ENCODE data around the gene RNASE1. TPM values are rescaled to one million over a fixed set of nuclear protein-coding genes. Genes with fewer than 3 reads are reported as not detected.

The RNASE1 gene
- total RNA-seq, 4 donors from 2014 or later: 568 to 1,425 (median 983) TPM

DNA sequence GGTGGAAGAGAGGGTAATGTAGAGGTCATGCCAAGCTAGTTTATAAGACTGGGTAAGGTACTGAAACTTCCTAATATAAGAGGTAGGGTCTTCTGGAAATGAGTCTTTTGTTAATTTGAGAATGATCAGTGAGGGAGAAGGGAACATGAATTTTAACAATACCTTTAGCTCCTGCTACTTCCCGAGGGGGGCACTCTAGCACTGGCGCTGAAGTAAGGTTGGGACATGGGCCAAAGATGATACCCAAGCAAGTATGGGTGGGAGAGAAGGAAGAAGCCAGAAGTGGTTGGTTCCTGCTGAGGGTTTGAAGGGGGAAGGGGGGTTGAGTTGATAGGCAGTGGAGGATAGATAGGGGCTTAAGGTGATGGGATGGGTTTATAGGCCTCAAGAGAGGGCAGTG lies 32.3 kb upstream of the RNASE1 start:
- TF ChIP-seq, protein P1, sequence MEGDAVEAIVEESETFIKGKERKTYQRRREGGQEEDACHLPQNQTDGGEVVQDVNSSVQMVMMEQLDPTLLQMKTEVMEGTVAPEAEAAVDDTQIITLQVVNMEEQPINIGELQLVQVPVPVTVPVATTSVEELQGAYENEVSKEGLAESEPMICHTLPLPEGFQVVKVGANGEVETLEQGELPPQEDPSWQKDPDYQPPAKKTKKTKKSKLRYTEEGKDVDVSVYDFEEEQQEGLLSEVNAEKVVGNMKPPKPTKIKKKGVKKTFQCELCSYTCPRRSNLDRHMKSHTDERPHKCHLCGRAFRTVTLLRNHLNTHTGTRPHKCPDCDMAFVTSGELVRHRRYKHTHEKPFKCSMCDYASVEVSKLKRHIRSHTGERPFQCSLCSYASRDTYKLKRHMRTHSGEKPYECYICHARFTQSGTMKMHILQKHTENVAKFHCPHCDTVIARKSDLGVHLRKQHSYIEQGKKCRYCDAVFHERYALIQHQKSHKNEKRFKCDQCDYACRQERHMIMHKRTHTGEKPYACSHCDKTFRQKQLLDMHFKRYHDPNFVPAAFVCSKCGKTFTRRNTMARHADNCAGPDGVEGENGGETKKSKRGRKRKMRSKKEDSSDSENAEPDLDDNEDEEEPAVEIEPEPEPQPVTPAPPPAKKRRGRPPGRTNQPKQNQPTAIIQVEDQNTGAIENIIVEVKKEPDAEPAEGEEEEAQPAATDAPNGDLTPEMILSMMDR (IDR thresholded peaks at IDR 0.05; ENCODE audit: low read depth): no peak

DNA sequence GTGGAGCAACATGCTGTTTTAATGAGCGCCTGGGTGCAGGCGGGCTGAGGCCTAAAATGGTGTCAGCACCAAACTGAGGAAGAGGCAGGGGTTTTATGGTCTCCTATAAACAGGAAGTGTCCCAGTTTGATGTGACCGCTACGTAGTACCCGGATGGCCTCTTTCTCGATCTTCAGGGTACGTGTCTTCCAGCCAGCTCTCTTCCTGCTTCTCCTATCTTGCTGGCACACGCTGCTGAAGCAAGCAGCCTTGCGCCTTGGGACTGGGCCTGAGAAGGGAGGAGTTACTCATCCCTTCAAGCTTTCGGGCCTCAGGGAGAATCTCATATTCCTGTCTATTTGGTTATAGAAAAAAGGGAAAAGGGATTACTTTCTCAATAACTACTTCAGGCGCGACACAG lies 28.2 kb upstream of the RNASE1 start:
- TF ChIP-seq, protein P1 (IDR thresholded peaks at IDR 0.05; ENCODE audit: low read depth): no peak

DNA sequence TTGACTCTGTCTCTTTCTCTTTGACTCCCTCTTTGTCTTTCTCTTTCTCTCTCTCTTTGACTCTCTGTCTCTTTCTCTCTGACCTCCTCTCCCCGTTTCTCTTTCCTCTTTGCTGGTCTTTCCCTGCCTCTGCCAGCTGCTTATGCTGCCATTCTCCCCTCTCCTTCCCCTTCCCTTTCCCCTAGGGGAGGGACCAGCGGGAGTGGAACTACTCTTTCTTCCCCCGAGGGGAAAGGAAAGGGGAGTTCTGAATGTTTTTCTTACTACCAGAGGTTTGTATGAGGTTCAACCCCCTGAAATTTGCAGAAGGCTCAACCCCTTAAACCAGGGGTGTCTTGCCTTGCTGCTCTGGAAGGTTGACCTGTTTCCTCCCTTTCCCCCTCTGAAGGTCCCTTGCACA lies 24.7 kb upstream of the RNASE1 start:
- TF ChIP-seq, protein P1 (IDR thresholded peaks at IDR 0.05; ENCODE audit: low read depth): no peak

DNA sequence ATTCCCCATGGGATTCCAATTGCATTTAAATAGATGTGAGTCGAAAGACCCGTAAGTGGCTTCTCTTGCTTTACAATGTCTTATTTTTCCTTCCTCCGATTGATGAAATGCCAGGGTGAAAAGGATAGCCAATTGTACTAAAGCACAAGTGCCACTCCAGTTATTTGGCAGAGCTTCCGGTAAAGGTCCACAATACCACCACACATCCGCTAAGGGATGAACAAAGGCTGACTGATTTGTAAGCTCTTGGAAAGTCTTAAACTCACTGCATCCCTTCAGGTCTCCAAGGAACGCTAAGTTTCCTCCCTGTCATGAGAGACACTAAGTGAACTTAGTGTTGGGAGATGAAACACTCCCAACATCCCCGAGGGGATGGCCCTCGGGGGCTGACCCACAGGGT lies 21.2 kb upstream of the RNASE1 start:
- TF ChIP-seq, protein P1 (IDR thresholded peaks at IDR 0.05; ENCODE audit: low read depth): no peak

DNA sequence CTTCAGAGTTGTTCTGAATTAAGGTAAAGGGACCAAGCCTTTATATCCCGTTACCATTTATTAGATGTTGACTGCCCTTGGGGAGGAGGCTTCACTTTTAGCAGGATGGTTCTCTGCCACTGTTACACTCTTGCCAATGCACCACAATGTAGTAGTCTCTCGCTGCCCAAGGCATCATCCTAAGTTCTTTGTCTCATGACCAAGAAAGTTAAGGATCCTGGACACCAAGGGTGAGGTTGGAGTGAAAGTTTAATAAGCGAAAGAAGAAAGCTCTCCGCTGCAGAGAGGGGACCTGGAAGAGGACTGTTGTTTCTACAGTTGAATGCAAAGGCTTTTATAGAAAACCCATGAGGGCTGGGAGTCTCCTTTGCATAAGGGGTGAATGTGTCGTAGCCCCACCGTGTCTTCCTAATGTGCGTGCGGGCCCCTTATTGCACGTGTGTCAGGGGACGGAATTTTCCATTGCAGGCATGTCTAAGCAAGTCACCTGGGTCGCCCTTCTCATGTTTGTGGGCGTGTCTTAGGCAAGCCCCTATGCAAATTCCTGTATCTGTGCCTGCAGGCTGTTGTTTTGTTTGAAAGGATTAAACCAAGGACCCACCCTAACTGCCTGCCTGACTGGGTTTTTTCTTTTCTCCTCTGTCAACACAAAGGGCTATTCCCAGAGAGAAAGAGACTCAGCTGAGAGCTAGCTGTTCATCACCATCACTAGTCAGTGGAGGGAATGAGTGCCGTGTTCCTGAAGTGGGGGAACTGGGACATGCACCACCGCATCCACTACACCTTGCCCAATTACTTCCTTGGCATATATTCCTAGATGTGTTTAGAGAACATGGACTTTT lies 17.6 kb upstream of the RNASE1 start:
- TF ChIP-seq, protein P1 (IDR thresholded peaks at IDR 0.05; ENCODE audit: low read depth): no peak

DNA sequence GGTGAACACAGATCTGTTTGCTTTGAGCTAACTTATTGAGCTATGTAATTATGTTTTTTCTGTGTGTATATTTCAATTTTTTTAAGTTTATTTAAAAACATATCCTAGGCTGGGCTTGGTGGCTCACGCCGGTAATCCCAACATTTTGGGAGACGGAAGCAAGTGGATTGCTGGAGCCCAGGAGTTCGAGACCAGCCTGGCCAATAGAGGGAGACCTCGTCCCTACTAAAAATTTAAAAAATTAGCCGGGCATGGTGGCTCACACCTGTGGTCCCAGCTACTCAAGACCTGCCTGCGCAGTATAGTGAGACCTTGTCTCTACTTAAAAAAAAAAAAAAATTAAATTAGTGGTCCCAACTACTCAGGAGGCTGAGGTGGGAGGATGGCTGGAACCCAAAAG lies 16.2 kb upstream of the RNASE1 start:
- TF ChIP-seq, protein P1 (IDR thresholded peaks at IDR 0.05; ENCODE audit: low read depth): no peak

DNA sequence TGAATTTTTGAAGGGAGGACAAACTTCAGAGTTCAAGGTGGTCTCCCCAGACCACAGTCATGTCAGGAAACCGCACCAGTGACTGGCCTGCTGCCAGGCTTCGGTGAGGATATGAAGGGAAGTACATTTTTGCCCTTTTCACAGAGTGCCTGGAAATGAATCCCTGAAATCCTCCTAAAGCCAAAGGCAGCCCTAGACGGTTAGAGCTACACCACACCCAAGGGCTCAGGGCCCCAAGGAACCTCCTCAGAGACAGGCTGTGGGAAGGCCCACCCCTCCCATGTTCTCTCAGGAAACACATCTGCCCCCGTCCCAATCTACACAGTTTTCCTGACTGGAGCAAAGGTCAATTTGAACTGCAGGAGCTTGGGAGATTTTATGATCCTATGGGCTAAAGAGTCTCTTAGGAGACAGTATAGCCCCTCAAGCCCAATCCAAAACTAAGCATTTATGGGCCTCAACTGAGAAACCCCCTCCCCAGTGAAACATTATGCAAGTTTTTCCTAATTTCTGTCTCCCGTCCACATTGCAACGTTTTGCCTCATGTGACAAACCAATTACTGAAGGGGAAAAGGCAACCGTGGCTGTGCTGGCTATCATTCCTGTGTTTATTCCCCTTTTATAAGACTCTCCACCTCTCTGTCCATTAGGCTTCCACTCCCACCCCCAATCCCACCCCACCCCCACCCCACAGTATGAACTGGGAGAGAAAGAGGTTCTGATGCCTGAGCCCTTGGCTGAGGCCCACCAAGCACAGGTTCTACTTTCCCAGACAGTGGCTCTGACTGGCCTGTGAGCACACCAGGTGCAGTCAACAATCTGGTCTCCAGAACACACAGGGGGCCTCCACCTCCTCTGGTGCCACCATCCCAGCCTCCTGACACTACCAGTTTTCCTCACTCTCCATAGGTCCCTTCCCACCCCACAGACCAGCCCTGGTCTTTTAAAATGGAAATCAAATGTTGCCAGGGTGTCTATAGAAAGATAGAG lies 9.6 kb upstream of the RNASE1 start:
- TF ChIP-seq, protein P1 (IDR thresholded peaks at IDR 0.05; ENCODE audit: low read depth): no peak
